Measurements from ENCODE around the gene MOB3A.

MOB3A gene

DNA sequence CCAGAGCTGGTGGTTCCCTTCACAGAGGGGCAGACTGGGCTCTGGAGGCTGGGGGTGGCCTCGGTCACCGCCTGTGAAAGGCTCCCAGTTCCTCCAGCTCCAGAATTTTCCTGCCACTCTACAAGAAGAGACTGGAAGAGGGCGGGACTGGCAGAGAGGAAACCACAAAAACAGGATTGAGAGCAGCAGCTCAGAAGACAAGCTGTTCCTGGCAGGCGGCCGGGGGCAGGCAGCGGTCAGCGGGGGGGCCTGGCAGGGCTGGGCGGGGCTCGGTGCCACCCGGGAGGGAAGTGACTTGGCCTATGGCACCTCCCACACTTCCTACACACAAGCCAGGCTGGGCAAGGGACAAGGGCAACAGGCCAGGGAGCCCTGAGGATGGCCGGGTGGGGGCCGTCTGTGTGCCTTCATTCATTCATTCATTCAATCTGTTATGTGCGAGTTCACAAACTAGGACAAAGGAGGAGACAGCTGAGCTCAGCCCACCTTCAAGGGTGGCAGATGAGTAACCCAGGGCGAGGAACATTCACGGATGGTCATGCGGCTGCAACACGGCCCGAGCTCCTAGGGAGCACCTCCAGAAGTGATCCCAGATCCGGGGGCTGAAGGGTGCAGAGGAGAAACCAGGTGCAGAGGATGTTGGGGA is 63.7 kb downstream of the MOB3A start:
- Histone ChIP-seq H3K9me3 (ENCODE audit: control insufficient read depth, low read length) (no peaks in the 10 kb centered on the region), H3K27ac (ENCODE audit: insufficient read depth, low read depth, low read length, poor library complexity, severe bottlenecking) (no peak overlapping the region)
- WGBS, 2 experiments, result 51 to 54% methylated on average over 19 of the region's 19 CpGs

GRCh38 chr19:2027361-2027760 is 68.8 kb downstream of the MOB3A start:
- 90 to 91% methylated on average over 9 of the region's 9 CpGs for WGBS, 2 experiments
- no peak overlapping the region for H3K4me3 ChIP-seq (ENCODE audit: insufficient read depth, low read depth, low read length)

More for the DNA sequence above, 63.7 kb downstream of the MOB3A start:
- peaks cover 10% of the 10 kb centered on the region for H3K4me1 ChIP-seq (ENCODE audit: control insufficient read depth, insufficient read depth, low read length)
- H3K4me3 ChIP-seq (ENCODE audit: insufficient read depth, low read depth, low read length), result no peak overlapping the region
- H3K27me3 ChIP-seq (ENCODE audit: control insufficient read depth, insufficient read depth, low read length, poor library complexity, severe bottlenecking), result no peaks in the 10 kb centered on the region
- no peaks in the 10 kb centered on the region for H3K36me3 ChIP-seq (ENCODE audit: control insufficient read depth, insufficient read depth, low read length)

GRCh38 chr19:2026770-2027169 is 69.4 kb downstream of the MOB3A start:
- Histone ChIP-seq H3K9me3 (ENCODE audit: control insufficient read depth, low read length) (no peaks in the 10 kb centered on the region), H3K4me3 (ENCODE audit: insufficient read depth, low read depth, low read length) (no peak overlapping the region), H3K27ac (ENCODE audit: insufficient read depth, low read depth, low read length, poor library complexity, severe bottlenecking) (no peak overlapping the region), H3K36me3 (ENCODE audit: control insufficient read depth, insufficient read depth, low read length) (no peaks in the 10 kb centered on the region), H3K4me1 (ENCODE audit: control insufficient read depth, insufficient read depth, low read length) (no peaks in the 10 kb centered on the region), H3K27me3 (ENCODE audit: control insufficient read depth, insufficient read depth, low read length, poor library complexity, severe bottlenecking) (no peaks in the 10 kb centered on the region)
- WGBS, 2 experiments, result 93 to 95% methylated on average over 10 of the region's 10 CpGs

More at GRCh38 chr19:2027361-2027760, 68.8 kb downstream of the MOB3A start:
- Histone ChIP-seq H3K27me3 (ENCODE audit: control insufficient read depth, insufficient read depth, low read length, poor library complexity, severe bottlenecking) (no peaks in the 10 kb centered on the region), H3K9me3 (ENCODE audit: control insufficient read depth, low read length) (no peaks in the 10 kb centered on the region), H3K27ac (ENCODE audit: insufficient read depth, low read depth, low read length, poor library complexity, severe bottlenecking) (no peak overlapping the region), H3K36me3 (ENCODE audit: control insufficient read depth, insufficient read depth, low read length) (no peaks in the 10 kb centered on the region), H3K4me1 (ENCODE audit: control insufficient read depth, insufficient read depth, low read length) (peaks cover 6% of the 10 kb centered on the region)

- no peaks in the 10 kb centered on the region for H3K36me3 ChIP-seq (ENCODE audit: control insufficient read depth, insufficient read depth, low read length)
- no peaks in the 10 kb centered on the region for H3K4me1 ChIP-seq (ENCODE audit: control insufficient read depth, insufficient read depth, low read length)
- no peak overlapping the region for H3K27ac ChIP-seq (ENCODE audit: insufficient read depth, low read depth, low read length, poor library complexity, severe bottlenecking)
- 95 to 98% methylated on average over 2 of the region's 2 CpGs for WGBS, 2 experiments
- H3K9me3 ChIP-seq (ENCODE audit: control insufficient read depth, low read length), result no peaks in the 10 kb centered on the region
- H3K4me3 ChIP-seq (ENCODE audit: insufficient read depth, low read depth, low read length), result no peak overlapping the region
- no peaks in the 10 kb centered on the region for H3K27me3 ChIP-seq (ENCODE audit: control insufficient read depth, insufficient read depth, low read length, poor library complexity, severe bottlenecking)
These were observed 73.8 kb downstream of the MOB3A start for GRCh38 chr19:2022289-2022688.

DNA sequence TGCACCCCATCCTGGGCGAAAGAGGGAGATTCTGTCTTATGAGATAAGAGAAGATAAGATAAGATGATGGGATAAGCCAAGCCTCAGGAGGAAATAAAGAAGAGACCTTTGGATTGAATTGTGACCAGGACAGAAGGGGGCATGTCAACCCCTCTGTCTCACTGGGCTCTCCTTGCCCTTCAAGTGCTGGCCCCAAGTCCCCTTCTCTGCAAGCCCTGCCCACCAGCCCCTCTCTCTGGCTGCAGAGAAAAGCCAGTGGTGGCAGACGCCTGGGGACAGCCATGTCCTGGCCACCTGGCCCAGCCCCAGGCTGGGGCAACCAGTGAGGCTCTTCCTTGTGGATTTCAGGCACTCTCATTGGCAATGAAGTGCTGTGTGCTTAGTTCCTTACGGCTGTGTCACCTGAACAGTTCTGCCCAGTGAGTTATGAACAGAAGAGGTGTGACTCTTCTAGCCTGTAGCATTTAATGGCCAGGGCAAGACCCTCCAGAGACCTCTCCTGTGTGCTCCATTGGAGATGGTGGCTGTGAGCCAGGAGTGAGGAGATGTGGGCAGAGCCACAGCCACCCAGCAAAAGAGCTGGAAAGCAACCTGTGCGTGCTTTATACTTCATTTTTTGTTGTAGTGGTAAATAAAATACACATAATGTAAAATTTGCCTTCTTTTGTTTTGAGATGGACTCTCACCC is 74.5 kb downstream of the MOB3A start:
- no peaks in the 10 kb centered on the region for H3K36me3 ChIP-seq (ENCODE audit: control insufficient read depth, insufficient read depth, low read length)
- no peaks in the 10 kb centered on the region for H3K4me1 ChIP-seq (ENCODE audit: control insufficient read depth, insufficient read depth, low read length)
- H3K27ac ChIP-seq (ENCODE audit: insufficient read depth, low read depth, low read length, poor library complexity, severe bottlenecking), result no peak overlapping the region
- no peaks in the 10 kb centered on the region for H3K27me3 ChIP-seq (ENCODE audit: control insufficient read depth, insufficient read depth, low read length, poor library complexity, severe bottlenecking)
- H3K4me3 ChIP-seq (ENCODE audit: insufficient read depth, low read depth, low read length), result no peak overlapping the region
- WGBS, 2 experiments, result 77 to 80% methylated on average over 3 of the region's 4 CpGs
- H3K9me3 ChIP-seq (ENCODE audit: control insufficient read depth, low read length), result no peaks in the 10 kb centered on the region

All from ectodermal cell (in vitro differentiated cells).